HG03064 (cell line): ENCODE data around the gene IFNL3.
"Not testable (repeated sequence)": the region's sequence is repeated elsewhere in the genome, so short reads cannot be mapped to it uniquely, and the experiment has no call there.

Experiments used
- ATAC-seq: cut with Tn5 transposase; IDR thresholded peaks from one replicate; pipeline ENCODE4 v1.9.1; 2021; ENCODE audit warnings: low read depth; ENCODE audit not compliant: unreplicated experiment

IFNL3 gene

GRCh38 chr19:39218230-39219007 is 26.4 kb downstream of the IFNL3 start:
- ATAC-seq: no peak

GRCh38 chr19:39217094-39217493 is 27.7 kb downstream of the IFNL3 start:
- no peak for ATAC-seq

GRCh38 chr19:39215323-39215722 is 29.5 kb downstream of the IFNL3 start:
- ATAC-seq: not testable (repeated sequence)

- ATAC-seq: no peak
These were observed 32.4 kb downstream of the IFNL3 start for GRCh38 chr19:39212375-39212742.

- no peak for ATAC-seq
These were observed 33.0 kb downstream of the IFNL3 start for GRCh38 chr19:39211731-39212374.

GRCh38 chr19:39209196-39209595 is 35.6 kb downstream of the IFNL3 start:
- ATAC-seq: no peak

- no peak for ATAC-seq
These were observed 36.5 kb downstream of the IFNL3 start for GRCh38 chr19:39208175-39208795.

- no peak for ATAC-seq
These were observed 37.4 kb downstream of the IFNL3 start for GRCh38 chr19:39207293-39207836.

- ATAC-seq: no peak
These were observed 38.7 kb downstream of the IFNL3 start for GRCh38 chr19:39206122-39206521.

GRCh38 chr19:39205449-39205764 is 39.4 kb downstream of the IFNL3 start:
- ATAC-seq: no peak

GRCh38 chr19:39203372-39204341 is 41.1 kb downstream of the IFNL3 start, which contains the start of gene SYCN:
Gene SYCN, minus strand, starts transcription at chr19:39204263. Its CDS starts 9 bp downstream, at chr19:39204254.
- ATAC-seq: no peak

GRCh38 chr19:39202998-39203355 is 41.8 kb downstream of the IFNL3 start:
- ATAC-seq: no peak

- ATAC-seq: no peak
These were observed 44.0 kb downstream of the IFNL3 start for GRCh38 chr19:39200803-39201115.

GRCh38 chr19:39200066-39200802 is 44.6 kb downstream of the IFNL3 start:
- ATAC-seq: no peak

- ATAC-seq: no peak
These were observed 45.8 kb downstream of the IFNL3 start for GRCh38 chr19:39199025-39199424.

- no peak for ATAC-seq
These were observed 47.0 kb downstream of the IFNL3 start for GRCh38 chr19:39197808-39198207.

- no peak for ATAC-seq
These were observed 47.8 kb downstream of the IFNL3 start, which contains the start of gene NCCRP1 for GRCh38 chr19:39196860-39197562. Gene NCCRP1, plus strand, starts transcription at chr19:39196964. Its CDS starts 19 bp downstream, at chr19:39196983.

- ATAC-seq: no peak
These were observed 48.5 kb downstream of the IFNL3 start for GRCh38 chr19:39196320-39196719.

GRCh38 chr19:39195755-39196154 is 49.1 kb downstream of the IFNL3 start:
- no peak for ATAC-seq
